Measurements from ENCODE around the gene PPP4R3B. TPM values are rescaled to one million over a fixed set of nuclear protein-coding genes. Genes with fewer than 3 reads are reported as not detected.

The PPP4R3B gene
- polyA plus RNA-seq, 1 of the 3 experiments (the other 2 are of a cell fraction): 9.3 TPM

DNA sequence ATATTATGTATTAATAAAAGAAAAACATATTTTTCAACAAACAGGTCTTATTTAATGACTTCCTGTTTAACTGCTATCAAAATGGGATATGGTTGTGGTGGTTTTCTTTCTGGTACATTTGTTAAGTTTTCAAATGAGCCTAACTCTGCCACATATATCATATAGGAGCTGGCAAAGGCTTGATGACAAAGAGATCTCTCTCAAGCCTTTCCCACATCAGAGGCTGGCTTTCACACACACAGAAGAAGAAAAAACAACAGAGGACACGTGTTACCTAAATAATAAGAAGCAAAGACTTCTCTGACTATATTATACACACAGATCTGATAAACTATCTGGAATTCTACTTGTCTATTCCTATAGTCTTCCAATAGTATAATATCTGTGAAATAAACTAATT is 51.8 kb downstream of the PPP4R3B start (continued):
- TF ChIP-seq, protein P1, sequence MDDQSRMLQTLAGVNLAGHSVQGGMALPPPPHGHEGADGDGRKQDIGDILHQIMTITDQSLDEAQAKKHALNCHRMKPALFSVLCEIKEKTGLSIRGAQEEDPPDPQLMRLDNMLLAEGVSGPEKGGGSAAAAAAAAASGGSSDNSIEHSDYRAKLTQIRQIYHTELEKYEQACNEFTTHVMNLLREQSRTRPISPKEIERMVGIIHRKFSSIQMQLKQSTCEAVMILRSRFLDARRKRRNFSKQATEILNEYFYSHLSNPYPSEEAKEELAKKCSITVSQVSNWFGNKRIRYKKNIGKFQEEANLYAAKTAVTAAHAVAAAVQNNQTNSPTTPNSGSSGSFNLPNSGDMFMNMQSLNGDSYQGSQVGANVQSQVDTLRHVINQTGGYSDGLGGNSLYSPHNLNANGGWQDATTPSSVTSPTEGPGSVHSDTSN (IDR thresholded peaks at IDR 0.05): no peak

DNA sequence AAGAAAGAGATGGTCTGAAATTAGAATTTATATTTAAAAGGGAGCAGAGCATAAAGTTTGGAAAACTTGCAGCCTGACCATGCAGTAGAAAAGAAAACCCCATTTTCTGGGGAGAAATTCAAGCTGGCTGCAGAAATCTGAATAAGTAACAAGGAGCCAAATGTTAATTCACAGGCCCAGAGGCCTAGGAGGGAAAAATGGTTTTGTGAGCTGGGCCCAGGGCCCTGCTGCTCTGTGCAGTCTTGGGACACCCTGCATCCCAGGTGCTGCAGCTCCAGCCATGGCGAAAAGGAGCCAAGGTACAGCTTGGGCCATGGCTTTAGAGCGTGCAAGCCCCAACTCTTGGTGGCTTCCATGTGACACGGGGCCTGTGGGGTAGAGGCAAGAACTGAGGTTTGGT is 56.6 kb downstream of the PPP4R3B start:
- ChIA-PET POLR2A (no interaction called here), CTCF (no interaction called here)
- 96% methylated on average over 3 of the region's 3 CpGs for whole genome bisulfite sequencing (ENCODE audit: low lambda C conversion rate)
- no peaks in the 10 kb centered on the region for H3K9me2 ChIP-seq
- no peak overlapping the region for H3K27ac ChIP-seq (ENCODE audit: low read depth in 2 of 2, low read length in 1 of 2)
- H3K9me3 ChIP-seq: 0 out of 2 replicates have a peak, but pooled peaks cover 8% of the 10 kb centered on the region
- no peaks in the 10 kb centered on the region; the same call in 1 of the 2 replicates for H3K79me2 ChIP-seq (ENCODE audit: insufficient read depth)
- H2AFZ ChIP-seq (ENCODE audit: low read depth): no peak overlapping the region
- H3K27me3 ChIP-seq (ENCODE audit: insufficient read depth): no peaks in the 10 kb centered on the region
- no peak for DNase-seq
- TF ChIP-seq, protein P2, sequence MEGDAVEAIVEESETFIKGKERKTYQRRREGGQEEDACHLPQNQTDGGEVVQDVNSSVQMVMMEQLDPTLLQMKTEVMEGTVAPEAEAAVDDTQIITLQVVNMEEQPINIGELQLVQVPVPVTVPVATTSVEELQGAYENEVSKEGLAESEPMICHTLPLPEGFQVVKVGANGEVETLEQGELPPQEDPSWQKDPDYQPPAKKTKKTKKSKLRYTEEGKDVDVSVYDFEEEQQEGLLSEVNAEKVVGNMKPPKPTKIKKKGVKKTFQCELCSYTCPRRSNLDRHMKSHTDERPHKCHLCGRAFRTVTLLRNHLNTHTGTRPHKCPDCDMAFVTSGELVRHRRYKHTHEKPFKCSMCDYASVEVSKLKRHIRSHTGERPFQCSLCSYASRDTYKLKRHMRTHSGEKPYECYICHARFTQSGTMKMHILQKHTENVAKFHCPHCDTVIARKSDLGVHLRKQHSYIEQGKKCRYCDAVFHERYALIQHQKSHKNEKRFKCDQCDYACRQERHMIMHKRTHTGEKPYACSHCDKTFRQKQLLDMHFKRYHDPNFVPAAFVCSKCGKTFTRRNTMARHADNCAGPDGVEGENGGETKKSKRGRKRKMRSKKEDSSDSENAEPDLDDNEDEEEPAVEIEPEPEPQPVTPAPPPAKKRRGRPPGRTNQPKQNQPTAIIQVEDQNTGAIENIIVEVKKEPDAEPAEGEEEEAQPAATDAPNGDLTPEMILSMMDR (IDR thresholded peaks at IDR 0.05): no peak
- TF ChIP-seq, protein P3, sequence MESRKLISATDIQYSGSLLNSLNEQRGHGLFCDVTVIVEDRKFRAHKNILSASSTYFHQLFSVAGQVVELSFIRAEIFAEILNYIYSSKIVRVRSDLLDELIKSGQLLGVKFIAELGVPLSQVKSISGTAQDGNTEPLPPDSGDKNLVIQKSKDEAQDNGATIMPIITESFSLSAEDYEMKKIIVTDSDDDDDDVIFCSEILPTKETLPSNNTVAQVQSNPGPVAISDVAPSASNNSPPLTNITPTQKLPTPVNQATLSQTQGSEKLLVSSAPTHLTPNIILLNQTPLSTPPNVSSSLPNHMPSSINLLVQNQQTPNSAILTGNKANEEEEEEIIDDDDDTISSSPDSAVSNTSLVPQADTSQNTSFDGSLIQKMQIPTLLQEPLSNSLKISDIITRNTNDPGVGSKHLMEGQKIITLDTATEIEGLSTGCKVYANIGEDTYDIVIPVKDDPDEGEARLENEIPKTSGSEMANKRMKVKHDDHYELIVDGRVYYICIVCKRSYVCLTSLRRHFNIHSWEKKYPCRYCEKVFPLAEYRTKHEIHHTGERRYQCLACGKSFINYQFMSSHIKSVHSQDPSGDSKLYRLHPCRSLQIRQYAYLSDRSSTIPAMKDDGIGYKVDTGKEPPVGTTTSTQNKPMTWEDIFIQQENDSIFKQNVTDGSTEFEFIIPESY (IDR thresholded peaks at IDR 0.05; ENCODE audit: borderline replicate concordance, low read depth): no peak
- TF ChIP-seq, protein P4, sequence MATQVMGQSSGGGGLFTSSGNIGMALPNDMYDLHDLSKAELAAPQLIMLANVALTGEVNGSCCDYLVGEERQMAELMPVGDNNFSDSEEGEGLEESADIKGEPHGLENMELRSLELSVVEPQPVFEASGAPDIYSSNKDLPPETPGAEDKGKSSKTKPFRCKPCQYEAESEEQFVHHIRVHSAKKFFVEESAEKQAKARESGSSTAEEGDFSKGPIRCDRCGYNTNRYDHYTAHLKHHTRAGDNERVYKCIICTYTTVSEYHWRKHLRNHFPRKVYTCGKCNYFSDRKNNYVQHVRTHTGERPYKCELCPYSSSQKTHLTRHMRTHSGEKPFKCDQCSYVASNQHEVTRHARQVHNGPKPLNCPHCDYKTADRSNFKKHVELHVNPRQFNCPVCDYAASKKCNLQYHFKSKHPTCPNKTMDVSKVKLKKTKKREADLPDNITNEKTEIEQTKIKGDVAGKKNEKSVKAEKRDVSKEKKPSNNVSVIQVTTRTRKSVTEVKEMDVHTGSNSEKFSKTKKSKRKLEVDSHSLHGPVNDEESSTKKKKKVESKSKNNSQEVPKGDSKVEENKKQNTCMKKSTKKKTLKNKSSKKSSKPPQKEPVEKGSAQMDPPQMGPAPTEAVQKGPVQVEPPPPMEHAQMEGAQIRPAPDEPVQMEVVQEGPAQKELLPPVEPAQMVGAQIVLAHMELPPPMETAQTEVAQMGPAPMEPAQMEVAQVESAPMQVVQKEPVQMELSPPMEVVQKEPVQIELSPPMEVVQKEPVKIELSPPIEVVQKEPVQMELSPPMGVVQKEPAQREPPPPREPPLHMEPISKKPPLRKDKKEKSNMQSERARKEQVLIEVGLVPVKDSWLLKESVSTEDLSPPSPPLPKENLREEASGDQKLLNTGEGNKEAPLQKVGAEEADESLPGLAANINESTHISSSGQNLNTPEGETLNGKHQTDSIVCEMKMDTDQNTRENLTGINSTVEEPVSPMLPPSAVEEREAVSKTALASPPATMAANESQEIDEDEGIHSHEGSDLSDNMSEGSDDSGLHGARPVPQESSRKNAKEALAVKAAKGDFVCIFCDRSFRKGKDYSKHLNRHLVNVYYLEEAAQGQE (IDR thresholded peaks at IDR 0.05; ENCODE audit: low read depth, low read length): no peak
- no peak for TF ChIP-seq NRF1 (IDR thresholded peaks at IDR 0.05; ENCODE audit: low read depth, low read length)
- H3K4me2 ChIP-seq: no peak overlapping the region
- no peak overlapping the region for H3K4me3 ChIP-seq (ENCODE audit: low read depth in 2 of 2, low read length in 1 of 2)
- H3K36me3 ChIP-seq (replicated peaks in 1 of 2; ENCODE audit: control insufficient read depth in 1 of 2, insufficient read depth in 2 of 2, low read length in 1 of 2): peaks cover 40 to 72% of the 10 kb centered on the region in 2 experiments
- H3K4me1 ChIP-seq (ENCODE audit: control insufficient read depth in 1 of 2, insufficient read depth in 2 of 2, low read depth in 1 of 2, low read length in 1 of 2): no peaks in the 10 kb centered on the region
- no peaks in the 10 kb centered on the region for H3F3A ChIP-seq (replicated peaks; ENCODE audit: insufficient read depth)
- H3K9ac ChIP-seq: no peak overlapping the region
- no peaks in the 10 kb centered on the region for H4K20me1 ChIP-seq (ENCODE audit: insufficient read depth)
